ENCODE measurements around the gene VCAM1.

- TF ChIP-seq CTCF (conservative IDR thresholded peaks at IDR 0.05; ENCODE audit: low read depth, low read length) (no peak), EZH2 (IDR thresholded peaks at IDR 0.05; ENCODE audit: borderline replicate concordance, low read depth, low read length, poor library complexity, severe bottlenecking) (no peak)
These were observed 4.7 kb downstream of the VCAM1 start for GRCh38 chr1:100724281-100724680.
